ACHN (cell line): ENCODE results near the gene DSCAML1.
"Not testable (repeated sequence)": the region's sequence is repeated elsewhere in the genome, so short reads cannot be mapped to it uniquely, and the experiment has no call there.

Experiments
- DNase-seq: peaks from one replicate; pipeline ENCODE4 v3.0.0-alpha.2; 2015
- in situ Hi-C: cut with HindIII; loops from 2 replicates; pipeline ENCODE4 v1.10.0; 2017; ENCODE audit warnings: low sequenced_read_pairs, low pct_ligation_motif_present, low pct_unique_long_range_greater_than_20kb

DSCAML1 gene

DNA sequence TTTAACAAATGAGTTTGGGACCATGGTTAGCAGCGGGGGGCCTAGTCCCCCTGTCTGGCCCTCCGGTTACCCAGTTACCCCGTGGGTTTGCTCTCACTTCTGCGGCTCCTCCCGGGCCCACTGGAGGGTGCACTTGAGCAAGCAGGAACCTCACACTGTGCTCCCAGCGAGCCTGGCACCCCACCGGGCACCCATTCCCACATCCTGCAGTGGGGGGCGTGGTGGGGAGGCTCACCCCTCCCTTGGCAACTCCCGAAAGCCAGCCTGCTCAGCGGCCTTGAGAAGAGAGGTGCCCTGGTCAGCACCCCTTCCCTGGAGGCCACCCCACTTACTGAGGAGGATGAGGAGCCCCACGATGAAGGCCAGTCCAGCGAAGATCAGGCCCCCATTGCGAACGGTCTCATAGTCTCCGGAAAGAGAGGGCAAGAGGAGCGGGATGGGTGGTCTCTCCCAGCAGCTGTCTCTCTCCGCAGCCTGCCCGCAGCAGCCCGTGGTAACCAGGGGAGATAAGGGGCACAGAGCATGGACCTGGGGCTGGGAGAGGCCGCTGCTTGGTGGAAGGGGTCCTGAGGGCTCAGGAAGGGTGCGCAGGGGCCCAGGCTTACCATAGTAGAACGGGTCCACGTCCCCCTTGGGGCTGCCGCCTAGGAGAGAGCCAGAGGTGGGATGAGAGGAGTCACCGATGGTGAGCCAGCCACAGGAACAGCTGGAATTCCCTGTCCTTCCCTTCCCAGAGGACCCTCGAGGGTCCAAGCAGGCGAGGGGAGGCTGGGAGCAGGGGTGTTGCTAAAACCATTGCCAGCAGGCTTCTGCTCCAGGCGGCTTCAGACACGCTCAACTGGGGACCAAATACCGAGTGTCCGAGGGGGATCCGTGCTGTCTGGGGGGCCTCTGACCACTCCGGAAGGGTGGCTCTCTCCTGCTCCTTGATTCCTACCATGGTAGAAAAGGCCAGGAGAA, 25.3 kb upstream of the DSCAML1 start:
- in situ Hi-C loops = loop anchor here (25.0 kb wide), 1 partner anchor 385 kb away; no protein-coding TSS in a partner anchor
- peak; percentile 79 for DNase-seq

DNA sequence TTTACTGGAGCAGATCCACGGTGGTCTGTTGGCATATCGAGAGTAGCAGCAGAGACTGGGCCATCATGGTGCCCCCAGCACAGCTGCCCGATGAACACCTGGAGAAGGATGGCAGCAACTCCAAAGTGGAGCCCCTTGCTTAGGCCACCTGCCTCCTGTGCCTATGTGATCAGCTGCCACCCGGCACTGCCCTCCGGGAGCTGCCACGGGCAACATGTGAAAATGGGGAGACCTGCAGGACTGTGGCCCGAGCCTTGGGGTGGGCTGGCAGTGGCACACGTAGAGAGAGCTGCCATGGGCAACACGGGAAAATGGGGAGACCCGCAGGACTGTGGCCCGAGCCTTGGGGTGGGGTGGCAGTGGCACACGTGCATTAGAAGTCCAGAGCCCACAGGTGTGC, 24.4 kb upstream of the DSCAML1 start:
- in situ Hi-C loops = loop anchor here (25.0 kb wide), 1 partner anchor 384 kb away; no protein-coding TSS in a partner anchor
- DNase-seq = no peak

DNA sequence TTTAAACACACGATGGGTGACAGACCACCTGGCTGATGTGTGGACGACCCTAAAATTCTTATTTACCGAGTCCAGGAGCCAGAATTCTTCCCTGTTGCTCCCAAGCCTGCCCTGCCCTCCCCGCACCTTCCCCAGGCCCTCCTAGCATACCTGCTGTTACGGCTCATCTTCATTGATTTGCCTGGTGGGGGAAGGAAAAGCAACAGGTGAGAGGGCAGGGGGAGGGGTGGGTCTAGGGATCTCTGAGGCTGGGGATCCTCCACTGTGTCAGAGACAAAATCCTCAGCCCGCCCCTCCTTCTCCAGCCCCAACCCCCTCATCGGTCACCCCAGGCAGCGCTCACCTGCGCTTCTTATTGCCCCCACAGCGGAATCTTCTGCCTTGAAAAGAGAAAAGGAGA, 23.5 kb upstream of the DSCAML1 start:
- no peak for DNase-seq
- in situ Hi-C loops = loop anchor here (25.0 kb wide), 1 partner anchor 383 kb away; no protein-coding TSS in a partner anchor

DNA sequence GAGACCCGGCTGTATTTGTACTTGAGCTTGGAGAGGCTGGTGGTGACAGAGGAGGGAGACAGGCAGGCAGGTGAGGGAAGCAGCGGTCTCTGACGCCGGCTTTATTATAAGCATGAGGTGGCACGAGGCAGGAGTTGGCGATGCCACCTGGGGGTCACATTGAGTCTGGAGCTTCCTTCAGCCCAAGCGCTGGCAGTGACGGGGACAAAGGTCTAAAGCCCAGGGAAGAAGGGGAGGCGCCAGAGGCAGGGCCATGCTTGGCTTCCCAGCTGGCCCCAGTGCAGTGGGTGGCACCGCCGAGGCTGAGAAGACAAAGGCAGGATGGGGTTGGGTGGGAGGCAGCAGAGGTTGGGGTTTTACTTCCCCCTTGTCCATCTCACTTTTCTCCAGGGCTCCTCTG, 23.1 kb upstream of the DSCAML1 start:
- in situ Hi-C loops = loop anchor here (25.0 kb wide), 1 partner anchor 383 kb away; no protein-coding TSS in a partner anchor

DNA sequence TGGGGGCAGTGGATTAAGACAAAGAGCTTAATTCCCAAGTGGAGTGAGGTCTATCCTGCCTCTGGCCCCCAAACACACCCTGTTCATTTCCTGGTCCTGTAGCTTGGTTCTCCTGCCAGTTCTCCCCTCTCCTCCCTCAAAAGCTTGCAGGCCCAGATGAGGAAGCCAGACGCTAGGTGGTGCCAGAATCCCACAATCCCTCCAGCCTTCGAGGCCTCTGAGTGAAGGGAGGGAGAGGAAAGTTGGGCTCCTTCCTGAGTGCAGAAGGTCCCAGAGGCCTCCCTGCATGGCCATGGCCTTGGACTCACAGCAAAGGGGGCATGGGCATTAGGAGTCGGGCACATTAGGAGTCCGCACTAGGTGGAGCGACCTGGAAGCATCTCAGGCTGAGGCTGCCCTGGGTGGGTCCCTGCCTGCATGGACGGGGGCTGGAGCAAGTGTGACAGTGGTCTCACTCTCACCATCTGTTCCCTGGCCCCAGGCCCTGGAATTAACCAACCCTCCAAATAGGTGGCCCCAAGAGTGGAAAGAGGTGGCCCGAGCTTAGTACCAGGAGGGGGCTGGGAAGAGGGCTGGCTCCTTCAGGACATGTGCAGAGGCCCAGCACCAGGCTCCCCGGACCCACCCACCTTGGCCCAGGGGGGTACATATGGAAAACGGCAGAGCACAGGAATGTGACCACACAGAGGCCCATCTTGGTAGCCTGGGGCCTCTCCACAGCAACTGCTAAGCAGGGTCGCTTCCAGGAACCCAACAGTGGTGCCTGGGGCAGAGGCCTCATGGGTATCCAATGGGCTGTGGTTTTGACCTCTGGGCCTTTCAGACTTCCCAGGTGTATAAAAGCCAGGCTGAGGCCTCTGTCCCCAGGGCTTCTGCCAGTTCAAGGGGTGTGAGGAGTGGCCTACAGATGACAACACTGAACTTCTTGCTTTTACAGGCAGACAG, 22.4 kb upstream of the DSCAML1 start:
- peak; percentile 82 for DNase-seq
- in situ Hi-C loops = loop anchor here (25.0 kb wide), 1 partner anchor 382 kb away; no protein-coding TSS in a partner anchor

More for the DNA sequence above, 23.1 kb upstream of the DSCAML1 start:
- DNase-seq = no peak

DNA sequence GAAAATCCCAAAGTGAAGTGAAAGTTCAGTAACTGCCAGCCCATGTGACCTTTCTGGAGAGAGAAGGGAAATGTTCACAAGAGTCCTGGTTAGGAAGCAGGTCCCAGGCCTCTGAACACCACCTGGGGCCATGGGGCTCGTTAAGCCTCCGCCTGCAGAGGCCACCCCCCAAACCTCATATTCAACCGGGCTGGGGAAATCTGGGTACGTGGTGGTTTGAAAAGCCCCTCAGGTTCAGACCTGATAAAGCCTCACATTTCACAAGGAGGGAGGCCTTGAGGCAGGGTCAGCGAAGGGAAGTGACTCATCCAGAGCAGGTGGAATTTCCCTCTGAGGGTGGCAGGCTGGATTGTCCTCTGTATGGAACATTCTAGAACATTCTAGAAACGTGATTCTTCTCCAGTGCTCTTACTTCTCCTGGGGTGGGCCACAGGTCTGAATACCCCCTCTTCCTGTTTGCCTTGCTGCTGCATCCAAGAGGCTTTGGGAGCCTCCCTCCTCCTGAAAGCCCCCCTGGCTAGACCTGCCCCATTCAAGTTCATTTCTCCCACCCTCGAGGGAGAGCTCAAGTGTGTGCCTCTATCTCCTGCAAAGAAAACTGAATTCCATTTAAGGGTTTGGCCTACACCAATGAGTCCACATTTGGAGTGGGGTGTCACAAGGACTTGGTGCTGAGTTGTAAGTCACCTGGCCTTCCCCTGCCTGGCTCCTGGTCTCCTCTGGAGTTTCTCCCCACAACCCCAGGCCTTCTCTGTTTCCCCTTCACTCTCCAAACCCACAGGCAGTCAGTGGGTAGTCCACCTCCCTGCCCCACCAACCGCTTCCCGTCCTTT, 21.2 kb upstream of the DSCAML1 start:
- in situ Hi-C loops = loop anchor here (25.0 kb wide), 1 partner anchor 381 kb away; no protein-coding TSS in a partner anchor
- DNase-seq = peak; percentile 66

DNA sequence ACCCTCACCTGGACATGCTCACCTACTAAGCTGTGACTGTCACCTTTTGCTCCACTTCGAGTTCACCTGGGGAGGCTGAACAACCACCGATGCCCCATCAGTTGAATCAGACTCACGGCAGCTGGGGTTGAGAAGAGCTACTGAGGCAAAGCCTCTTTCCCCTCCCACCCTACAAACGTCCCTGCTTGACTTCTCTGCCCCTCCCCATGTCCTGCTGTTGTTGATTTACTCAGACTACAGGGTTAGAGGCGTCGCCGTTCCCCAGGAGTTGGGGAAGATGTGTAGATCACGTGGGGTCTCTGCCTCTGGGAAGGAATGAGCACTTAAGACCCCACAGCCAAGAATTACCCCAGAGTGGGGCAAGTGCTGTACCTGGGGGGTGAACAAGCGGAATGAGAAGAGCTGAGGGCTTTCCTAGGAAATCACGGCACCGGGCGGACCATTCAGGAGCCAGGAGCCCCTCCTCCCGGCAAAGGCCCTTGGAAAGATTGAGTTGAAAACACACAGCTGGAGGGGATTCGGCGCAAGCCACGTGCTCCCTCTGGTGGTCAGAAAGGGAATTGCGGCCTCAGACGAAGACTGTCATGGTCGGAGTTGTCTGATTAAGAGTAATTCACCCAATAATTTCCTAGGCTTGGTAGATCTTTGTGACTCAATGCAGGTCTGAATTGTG, 20.5 kb upstream of the DSCAML1 start:
- DNase-seq = peak; percentile 88
- in situ Hi-C loops = loop anchor here (25.0 kb wide), 1 partner anchor 380 kb away; no protein-coding TSS in a partner anchor

DNA sequence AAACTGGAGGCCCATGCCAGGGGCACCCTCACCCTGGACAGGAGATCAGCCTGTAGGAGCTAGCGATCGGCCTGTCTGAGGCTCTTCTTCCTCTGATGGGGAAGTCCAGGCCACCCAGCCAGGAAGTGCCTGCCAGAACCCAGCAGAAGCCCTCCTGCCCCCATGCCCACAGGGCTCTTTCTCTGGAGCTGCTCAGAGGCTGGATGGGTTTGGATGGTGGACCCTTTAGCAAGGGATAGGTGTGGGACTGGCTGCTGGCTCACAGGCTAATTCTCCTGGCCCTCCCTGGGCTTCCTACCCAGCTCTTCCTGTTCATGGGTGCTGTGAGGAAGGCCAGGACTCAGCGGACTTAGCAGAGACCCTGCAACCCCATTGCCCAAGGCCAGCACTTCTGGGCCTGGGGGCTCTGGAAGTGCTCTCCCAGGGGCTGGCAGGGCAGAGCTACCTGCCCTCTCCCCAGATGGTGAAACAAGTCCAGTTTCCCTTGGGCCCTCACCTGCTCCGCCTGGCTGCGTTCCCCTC, 19.9 kb upstream of the DSCAML1 start:
- in situ Hi-C loops = loop anchor here (25.0 kb wide), 1 partner anchor 380 kb away; no protein-coding TSS in a partner anchor
- DNase-seq = peak; percentile 30

DNA sequence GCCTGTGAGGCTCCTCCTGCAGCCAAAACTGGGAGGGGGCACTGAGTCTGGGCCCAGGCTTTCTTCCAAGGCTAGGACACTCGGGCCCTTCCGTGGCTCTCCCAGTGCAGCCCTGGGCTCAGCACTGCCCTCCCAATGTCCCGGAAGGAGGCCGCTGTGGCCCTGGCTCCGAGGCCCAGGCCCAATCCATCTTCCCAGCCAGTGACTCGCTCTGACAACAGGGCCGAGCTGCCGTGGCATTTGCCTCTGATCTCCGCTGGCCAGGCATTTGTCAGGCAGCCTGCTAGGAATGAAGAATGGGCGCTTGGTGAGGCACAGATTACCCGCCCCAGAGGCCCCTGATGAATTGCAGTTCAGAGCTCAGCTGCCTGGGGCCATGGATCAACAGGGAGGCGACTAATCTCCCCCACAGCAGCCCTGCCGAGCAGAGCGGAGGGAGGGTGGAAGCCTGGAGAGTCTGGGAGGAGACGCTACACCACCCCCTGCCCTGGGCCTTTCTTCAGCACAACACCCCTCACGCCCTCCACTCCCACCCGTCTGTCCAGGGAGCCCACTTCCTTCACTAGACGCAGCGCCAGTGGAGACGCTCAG, 19.2 kb upstream of the DSCAML1 start:
- in situ Hi-C loops = loop anchor here (25.0 kb wide), 1 partner anchor 379 kb away; no protein-coding TSS in a partner anchor
- DNase-seq = peak; percentile 39

DNA sequence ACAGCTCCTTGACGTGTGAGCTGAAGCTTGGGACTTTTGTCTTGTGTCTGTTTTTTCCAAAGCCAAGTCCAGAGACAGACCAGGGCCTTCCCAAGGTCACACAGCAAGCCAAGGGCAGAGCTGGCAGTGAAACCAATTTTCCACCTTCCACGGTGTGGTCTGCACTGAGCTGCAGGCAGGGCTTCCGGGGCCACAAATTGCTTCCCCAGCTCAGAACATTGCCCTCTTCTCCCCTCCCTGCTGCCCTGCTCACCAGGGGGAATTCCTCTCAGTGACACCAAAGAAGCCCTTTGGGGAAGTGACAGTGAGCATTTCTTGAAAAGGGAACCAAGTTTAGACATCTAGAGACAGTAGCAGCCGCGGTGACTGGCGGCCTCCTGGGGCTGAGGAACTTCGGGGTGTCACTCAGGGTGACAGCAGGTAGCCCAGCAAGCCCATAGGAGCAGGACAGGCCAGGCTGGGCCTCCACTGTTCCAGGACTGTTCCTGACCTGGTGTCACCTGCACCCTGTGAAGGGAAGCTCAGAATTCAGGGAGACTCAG, 18.3 kb upstream of the DSCAML1 start:
- in situ Hi-C loops = loop anchor here (25.0 kb wide), 1 partner anchor 378 kb away; no protein-coding TSS in a partner anchor

DNA sequence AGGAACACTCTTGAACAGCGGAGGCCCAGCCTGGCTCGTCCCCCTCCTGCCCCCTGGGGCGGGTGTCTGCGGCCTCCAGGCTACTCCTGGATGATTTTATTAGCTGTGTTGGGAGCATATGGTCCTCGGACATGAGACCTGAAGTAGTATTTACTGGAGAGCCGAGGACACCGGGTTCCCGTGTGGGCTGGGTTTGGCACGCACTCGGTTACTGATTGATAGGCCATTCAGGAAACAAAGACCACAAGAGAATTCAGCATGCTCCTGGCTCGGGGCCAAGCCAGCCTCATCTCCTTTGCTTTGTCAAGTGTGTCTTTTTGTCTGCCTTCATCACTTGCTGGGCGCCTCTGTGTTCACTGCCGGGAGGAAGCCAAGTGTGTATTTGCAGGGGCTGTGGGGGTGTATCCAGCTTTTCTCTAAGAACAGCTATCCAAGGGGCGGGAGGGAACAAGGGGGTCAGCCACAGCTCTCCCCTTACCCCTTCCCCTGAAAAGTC, 17.8 kb upstream of the DSCAML1 start:
- in situ Hi-C loops = loop anchor here (25.0 kb wide), 1 partner anchor 378 kb away; no protein-coding TSS in a partner anchor
- DNase-seq = peak; percentile 98

More for the DNA sequence above, 18.3 kb upstream of the DSCAML1 start:
- peak; percentile 67 for DNase-seq

DNA sequence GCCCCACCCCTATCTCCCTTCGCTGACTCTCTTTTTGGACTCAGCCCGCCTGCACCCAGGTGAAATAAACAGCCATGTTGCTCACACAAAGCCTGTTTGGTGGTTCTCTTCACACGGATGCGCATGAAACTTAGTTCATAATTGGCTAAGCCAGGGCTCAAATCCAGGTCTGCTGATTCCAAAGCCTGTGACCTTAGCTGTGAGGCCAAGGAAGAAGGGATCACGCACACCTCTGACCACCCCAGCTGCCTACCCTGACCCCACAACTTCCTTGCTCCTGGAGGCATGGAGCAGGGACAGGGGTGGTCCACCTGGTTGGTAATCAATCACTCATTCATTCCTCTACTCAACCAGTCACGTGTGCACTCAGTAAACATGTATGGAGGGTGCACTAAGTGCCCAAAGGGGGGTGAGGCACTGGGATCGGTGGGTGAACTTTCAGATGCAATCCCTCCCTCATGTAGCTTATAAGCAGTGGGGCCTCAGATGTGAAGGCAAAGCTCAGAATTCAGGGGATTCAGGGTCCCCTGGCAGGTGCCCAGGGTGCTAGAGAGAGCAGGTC, 17.3 kb upstream of the DSCAML1 start:
- DNase-seq = no peak
- in situ Hi-C loops = loop anchor here (25.0 kb wide), 1 partner anchor 377 kb away; no protein-coding TSS in a partner anchor

DNA sequence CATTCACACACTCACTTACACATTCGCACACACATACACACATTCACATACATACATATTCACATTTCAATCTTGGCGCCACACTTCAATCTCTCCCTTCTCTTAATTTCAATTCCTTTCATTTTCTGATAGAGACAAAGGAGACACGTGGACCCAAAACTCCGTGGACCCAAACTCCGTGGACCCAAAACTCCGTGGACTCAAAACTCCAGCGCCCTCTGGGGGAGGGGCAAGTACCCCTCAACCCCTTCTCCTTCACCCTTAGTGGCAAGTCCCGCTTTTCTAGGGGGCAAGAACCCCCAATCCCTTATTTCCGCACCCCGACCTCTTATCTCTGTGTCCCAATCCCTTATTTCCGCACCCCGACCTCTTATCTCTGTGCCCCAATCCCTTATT, 13.0 kb upstream of the DSCAML1 start:
- in situ Hi-C loops = loop anchor here (25.0 kb wide), 1 partner anchor 373 kb away; no protein-coding TSS in a partner anchor
- DNase-seq = not testable (repeated sequence)

DNA sequence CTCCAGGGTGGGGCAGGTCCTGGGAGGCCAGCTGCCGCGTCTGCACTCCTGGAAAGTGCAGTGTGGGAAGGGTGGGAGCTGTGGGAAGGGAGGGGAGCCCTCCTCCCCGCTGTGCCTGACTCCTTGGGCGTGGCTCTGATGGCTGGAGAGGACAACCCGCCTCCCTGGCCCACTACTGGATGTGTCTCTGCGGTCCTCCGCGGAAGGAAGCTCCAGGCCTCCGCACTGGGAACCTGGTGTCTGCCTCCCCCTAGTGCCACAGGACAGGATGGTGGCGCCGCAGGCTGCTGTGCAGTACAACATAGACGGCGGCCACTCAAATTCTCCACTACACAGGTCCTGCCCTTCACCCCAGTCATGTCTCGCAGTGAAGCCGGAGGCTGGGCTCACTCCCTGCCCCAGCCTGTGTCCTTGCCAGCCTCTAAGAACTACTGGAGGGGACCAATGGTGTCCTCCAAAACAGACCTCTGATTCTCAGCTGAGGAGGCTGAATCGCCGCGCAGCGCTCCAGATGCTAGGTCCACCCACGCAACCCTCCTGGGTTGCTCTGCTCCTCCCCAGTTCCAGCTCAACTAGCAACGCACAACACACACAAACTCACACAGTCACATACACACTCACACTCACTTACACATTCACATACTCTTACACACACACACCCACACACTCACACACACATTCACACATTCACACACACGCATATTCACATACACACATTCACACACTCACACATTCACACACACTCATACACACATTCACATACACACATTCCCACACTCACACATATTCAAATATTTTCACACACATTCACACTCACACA, 12.4 kb upstream of the DSCAML1 start:
- in situ Hi-C loops = loop anchor here (25.0 kb wide), 1 partner anchor 372 kb away; no protein-coding TSS in a partner anchor
- DNase-seq = peak; percentile 38

DNA sequence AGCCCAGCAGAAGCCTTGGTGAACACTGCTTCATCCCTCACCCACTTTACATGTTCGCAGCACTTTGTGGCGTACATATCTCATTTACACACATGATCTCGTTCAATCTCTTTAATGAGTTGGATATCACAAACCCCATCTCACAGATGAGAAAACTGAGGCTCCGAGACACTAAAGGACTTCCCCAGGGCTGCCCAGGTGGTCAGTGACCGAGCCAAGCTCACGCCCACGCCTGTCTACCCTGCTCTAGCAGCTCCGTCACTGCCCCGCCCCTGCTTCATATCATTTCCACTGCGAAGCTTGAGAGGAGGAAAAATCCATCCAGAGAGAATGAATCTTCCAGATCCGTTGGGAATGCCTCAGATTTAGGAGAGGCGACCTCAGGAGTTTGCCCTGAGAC, 11.8 kb upstream of the DSCAML1 start:
- in situ Hi-C loops = loop anchor here (25.0 kb wide), 1 partner anchor 371 kb away; no protein-coding TSS in a partner anchor
- DNase-seq = no peak
